Pulmonary artery endothelial cell (primary cell): ENCODE results near the gene ZNF429. TPM values are rescaled to one million over a fixed set of nuclear protein-coding genes. Genes with fewer than 3 reads are reported as not detected.
"Not testable (repeated sequence)": the region's sequence is repeated elsewhere in the genome, so short reads cannot be mapped to it uniquely, and the experiment has no call there.

Experiments
- DNase-seq: peaks from one replicate; pipeline ENCODE4 v3.0.0-alpha.2; 2011; ENCODE audit warnings: low read depth, low spot score
- total RNA-seq: library from RNA; depleted of rRNA; stranded (reverse); fragments of >200 nt; gene quantifications from 2 replicates; pipeline ENCODE4 v1.2.3, GENCODE V29; 2014

The ZNF429 gene
- total RNA-seq, 1 donor from 2014 or later = 0.79 TPM

DNA sequence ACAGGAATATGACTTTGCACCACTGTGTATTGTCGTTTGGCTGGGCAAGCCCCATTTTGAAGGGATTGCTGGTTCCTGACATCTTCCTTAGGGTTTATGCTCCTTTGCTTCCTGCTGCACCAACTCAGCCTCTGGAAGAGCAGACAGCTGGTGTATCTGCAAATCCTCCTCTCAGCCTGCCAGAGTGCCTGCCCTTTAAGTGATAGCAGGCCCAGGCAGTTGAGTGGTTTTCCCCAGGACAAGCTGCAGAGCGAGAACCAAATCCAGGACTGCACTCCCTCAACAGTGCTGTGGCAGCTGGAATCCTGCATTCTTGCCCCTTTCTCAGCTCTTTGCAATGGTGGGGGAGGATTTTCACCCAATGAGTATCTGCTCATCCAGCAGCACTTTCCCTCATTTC, 85.5 kb downstream of the ZNF429 start:
- no peak for DNase-seq

DNA sequence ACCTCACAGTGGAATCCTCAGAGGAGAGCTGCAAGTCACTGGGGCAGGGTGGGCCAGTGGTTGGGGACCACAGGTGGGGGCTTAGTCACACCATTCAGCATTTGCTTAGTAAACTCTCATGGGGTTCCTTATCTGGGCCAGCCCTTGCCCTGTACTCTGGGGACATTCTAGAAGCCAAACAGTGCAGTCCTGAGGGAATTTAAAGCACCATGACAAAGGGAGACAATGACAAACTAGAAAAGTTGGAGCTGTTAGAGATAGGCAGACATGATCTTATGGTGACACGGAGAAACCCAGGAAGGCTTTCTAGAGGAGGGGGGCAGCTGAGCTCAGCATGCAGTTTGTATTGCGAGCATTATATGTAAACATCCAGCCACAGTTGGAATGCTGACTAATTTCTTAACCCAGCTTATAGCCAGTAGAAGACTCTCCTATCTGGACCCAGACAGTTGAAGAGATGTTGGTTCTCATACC, 87.6 kb downstream of the ZNF429 start:
- DNase-seq = no peak

DNA sequence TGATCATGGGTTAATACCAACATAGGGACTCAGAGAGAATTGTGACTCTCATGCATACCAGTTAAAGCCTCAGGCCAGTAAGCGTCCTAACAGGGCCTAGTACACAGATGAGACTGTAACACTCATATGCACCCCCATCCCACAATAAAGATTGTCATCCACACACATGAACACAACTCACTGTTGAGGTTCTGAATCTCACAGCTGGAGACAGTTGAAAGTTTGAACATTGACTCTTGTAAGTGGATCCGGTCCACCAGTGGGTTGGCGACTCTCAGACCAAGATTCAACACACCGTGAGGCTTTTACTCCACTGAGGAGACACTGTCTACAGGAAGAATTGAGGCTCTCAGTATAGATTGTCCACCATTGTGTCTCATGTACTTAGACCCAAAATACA, 88.1 kb downstream of the ZNF429 start:
- no peak for DNase-seq

DNA sequence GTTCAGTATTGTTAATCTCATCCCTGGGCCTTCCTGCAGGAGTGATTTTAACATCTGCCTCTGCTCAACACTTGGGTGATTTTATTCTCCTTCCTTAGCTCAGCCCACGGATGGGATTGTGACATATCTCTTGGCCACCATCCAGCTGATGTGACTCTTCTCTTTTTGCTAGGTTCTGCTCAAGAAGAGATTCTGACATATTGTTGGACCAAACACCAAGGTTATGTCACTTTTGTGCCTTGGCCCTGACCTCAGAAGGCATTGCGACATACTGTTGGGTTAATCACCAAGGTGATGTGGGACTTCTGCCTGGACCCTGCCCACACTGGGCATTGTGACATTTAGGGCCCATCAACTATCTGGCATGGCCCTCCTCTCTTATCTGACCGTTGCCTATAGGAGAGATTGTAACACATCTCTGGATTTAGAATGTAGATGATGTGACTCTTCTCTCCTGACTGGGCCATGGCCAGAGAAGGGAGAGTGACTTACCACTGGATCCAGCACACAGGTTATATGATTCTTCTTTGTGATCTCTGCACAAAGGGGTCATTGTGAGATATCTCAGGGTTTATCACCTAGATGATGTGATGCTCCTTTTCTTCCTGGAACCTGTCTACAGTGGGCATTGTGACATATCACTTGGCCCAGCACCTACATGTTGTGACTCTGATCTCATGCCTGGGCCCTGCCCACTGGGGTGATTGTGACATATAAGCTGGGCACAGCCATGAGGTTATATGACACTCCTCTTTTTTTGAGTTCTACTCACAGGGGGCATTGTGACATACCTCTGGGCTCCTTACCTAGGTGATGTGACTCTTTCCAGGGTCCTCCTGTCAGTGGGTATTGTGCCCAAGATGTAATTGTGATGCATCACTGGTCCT, 88.8 kb downstream of the ZNF429 start:
- DNase-seq = no peak

DNA sequence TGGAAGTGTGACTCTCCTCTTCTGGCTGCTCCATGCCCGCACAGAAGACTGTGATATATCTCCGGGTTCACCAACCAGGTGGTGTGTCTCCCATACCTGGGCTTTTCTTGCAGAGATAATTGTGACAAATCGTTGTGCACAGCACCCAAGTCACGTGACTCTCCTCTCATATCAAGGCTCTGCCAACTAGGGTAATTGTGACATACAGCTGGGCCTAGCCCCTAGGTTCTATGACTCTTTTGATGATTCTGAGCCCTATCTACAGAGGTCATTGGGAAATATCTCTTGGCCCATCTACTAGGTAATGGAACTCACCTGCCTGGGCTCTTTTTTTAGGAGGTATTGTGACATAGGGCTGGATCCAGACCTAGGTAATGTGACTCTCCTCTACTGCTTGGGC, 89.8 kb downstream of the ZNF429 start:
- DNase-seq = no peak

DNA sequence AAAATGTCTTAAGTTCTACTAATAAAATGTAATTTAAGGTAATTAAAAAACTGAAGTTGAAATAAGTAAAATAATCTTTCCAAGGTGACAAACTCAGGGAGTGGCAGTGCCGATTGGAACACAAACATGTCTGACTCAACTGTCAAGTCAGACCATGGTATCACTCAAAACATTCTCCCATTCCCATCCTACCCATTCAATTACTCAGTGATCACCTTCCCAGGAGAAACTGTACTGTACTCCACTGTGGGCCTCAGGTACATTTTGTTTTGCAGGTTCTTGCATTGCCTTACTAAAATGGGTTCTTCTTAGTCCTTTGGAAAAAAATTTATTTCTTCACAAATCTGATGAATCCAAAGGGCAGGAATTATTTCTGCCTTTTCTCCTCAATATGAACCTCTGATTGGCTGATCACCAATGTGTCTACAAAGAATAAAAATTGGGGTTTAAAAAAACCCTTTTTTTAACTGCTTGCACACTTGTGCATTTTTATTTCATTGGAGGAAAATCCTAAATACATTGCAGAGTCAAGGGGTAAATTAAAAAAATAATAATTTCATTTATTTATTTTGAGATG, 96.8 kb downstream of the ZNF429 start:
- DNase-seq = no peak

DNA sequence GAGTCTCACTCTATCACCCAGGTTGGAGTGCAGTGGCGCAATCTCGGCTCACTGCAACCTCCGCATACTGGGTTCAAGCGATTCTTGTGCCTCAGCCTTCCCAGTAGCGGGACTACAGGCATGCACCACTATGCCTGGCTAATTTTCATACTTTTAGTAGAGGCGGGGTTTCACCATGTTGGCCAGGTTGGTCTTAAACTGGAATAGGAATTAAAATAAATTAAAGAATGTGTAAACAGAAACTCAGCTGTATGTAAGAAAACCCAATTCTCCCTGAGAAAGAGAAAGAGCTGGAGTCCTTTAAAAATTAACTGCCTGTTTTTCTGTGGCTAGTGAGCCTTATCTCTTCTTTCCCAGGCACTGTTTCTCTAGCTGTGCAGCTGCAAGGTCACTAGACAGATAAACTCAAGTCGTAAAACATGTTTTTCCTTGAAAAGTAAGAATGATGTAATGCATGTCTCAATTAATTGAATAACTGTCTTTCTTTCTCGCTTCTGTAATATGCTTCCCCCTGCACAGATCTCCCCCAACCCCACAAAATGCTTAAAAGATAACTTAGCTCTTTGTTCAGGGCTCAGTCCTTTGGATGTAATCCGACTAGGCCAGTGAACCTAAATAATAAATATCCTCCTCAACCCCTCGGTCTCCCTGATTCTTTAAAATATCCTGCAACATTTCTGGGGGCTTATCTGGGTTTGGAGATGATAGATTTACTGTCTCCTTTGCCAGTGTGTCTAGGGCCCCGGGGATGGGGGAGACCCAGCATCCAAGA, 97.4 kb downstream of the ZNF429 start:
- not testable (repeated sequence) for DNase-seq

DNA sequence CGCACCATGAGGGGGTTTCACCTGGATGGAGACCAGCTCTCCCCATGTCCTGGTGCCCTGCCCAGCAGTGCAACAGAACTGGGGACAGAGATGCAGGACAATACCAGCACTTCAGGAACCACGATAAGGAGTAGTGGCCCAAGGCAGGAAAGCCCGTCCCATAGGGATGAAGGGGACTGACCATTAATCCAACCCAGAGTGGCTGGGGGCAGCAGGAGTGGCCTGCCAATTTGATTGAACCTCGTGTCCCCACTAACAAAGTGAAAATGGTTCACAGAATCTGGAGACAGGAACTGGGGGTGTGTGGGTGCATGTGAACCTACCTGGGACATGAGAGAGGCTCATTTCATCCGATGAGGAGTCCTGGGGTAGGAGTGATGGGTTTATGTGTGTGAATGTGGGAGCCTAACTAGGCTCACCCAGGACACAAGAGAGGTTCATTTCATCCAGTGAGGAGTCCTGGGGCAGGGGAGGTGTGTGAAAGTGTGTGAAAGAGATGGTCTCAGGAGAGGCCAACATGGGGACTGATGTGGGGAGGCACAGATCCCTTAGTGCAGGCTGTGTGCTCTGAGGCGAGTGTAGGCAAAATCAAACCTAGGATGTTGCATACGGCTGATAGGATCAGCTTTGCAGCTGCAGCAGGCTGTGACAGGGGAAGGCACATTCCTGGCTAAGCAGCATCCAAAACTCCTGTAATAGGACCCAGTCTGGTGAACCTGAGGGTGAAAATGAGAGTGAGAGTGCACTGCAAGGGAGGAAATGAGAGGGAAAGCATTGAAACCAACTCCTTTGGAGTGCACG, 98.2 kb downstream of the ZNF429 start:
- DNase-seq = no peak

DNA sequence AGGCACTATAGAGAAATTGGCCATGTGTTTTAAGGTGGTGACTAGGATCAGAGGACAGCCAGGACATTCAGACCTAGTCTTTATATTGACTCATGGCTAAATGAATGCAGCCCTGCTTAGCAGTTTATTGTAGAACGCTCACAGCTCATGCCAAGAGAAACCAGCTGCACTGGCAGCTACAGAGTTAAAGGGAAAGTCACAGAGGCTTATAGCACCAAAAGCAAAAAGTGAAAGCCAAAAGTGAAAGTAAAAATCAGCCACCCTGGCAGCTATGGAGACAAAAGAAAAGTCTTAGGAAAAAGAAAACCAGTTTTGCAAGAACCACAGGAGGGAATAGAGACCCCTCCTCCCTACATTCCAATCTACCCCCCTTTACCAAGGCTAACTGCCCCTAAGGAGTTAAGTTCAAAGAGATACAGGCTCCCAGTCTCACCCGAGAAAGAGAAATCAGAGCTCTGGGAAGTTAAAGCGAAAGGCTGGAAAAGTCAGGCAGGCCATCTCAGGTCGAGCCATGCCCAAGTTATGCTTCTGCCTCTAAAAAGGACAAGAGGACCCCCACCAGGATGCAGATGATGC, 99.0 kb downstream of the ZNF429 start:
- DNase-seq = no peak

Other genes starting within 250 kb of the ZNF429 start
- gene ZNF708, start 176.2 kb upstream of the ZNF429 start, total RNA-seq = 4.9 and 5.9 TPM in 2 replicates
- 3.8 and 6.6 TPM in 2 replicates for gene ZNF738, start 146.6 kb upstream of the ZNF429 start, total RNA-seq
- gene ZNF493, start 108.5 kb upstream of the ZNF429 start, total RNA-seq = 9.2 and 21.6 TPM in 2 replicates